DMS 273 (cell line): Measurements from ENCODE around the gene KCNQ1OT1.

Source experiments
- DNase-seq: peaks from one replicate; lab custom pipeline; 2025; ENCODE audit not compliant: unreplicated experiment; lab: John Stamatoyannopoulos, UW

KCNQ1OT1 gene

DNA sequence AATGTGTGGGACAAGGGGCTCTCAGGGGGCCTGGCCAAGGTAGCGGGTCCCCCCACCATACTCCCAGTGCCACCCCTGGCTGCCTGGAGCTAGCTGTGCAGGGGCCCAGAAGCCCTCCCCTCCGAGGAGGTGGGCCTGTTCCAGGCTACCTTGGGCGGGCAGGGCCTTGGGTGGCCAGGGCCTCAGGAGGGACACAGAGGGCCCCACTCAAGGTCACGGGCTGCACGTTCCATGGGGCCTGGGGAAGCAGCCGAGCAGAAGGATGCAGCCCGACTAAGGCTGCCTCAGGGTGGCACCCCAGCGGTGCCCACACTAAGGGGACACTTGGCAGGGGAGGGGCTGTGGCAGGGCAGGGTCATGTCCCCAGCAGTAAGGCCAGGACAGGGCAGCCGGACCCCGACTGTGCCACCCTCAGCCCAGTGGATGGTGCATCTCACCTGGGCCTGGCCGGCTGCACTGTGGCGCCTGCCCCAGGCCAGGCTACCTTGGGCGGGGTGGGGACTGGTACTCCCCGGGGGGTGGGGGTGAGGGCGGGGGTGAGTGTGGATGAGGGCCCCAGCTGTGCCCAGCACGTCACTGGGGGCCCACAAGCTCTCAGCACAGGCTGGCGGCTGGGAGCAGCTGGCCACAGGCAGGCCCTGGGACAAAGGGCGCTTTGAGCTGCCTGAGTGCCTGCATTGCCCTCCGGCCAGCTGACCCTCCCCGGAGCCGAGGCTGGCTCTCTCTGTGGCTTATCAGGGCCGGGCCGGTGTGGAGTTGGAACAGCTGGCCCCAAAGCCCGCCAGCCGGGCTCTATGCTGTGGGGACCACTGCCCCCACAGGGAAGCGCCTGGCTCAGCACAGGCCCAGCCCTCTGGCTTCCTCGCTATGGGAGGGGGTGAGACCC is 137.9 kb downstream of the KCNQ1OT1 start:
- no peak for DNase-seq

DNA sequence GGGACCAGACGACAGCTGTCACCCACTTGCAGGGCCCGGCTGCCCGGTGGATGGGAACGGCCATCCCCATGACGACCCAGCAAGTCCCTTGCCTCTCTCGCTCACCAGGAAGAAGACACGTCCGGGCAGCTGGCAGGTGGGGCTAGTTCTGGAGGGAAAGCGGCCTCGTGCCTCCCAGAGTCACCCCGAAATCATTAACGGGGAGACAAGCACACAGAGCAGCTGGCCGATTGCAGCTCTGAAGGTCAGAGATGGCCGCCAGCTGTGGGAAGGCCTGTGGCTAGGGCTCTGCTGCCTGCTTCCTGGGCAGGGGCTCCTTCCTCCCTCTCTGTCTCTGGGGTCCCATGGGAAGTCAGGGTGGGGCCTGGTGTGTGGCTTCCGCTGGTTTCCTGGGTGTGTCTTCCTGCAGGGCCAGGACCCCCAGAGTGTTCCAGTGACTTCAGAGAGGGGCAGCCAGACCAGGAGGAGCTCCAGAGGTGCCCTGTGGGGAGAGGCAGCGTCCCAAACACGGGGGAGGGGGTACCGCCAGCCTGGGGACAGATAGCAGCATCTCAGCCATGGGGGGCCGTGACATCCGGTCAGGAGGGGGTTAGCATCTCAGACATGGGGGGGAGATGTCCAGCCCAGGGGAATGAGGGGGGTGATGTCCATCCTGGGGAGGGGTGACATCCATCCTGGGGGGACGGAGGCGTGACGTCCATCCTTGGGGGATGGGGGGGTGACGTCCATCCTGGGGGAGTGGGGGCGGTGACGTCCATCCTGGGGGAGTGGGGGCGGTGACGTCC is 140.1 kb downstream of the KCNQ1OT1 start:
- DNase-seq = no peak

DNA sequence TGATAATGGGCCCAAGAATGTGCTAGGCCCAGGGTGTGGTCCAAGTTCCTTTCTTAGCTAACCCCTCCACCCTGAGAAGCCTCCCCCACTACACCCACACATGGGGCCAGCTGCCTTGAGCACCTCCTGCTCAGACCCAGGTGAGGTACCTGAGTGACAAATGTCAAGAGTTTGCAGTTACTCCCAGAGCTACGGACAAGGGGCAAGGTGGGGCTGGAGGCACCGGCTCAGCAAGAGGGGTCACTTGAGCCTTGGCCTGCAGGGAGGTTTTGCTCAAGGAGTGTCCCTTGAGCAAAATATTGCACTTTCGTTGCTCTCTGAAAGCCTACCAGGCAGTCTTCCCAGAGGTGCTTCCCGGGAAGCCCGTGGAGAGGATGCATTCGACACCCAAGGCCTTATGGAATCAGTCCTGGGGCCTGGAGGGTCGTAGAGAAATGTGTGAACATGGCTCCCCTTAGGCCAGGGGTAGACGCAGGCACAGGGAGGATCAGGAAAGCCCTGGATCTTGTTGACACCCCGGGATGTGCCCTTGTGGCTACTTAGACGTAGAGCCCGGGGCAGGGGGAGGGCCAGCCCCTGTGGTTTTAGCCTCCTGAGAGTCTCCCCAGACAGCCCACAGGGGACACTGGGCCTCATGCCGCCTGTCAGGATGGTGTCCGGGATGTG is 140.8 kb downstream of the KCNQ1OT1 start:
- DNase-seq = no peak

DNA sequence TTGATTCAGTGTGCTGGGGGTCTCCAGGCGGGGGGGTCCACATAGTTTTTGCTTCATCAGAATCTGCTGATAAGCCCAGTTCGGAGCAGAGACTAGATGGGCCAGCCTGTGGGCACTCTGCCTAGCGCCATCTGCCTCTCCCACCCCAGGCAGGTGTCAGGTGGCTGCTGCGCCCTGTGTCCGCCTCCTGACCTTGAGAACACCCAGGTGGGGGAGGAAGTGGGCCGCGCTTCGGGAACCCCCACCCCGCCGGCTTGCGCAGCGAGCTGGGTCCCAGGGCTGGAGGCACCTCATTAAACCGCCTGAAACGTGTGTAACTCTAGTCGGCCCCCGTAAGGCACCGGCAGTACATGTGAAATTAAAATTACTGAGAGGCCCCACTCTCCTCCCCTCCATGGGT is 141.4 kb downstream of the KCNQ1OT1 start:
- DNase-seq = no peak
